GM23248 (cell line): ENCODE data around the gene SPATS2L. TPM values are rescaled to one million over a fixed set of nuclear protein-coding genes. Genes with fewer than 3 reads are reported as not detected.

ENCODE experiments used
- DNase-seq: peaks from one replicate; pipeline ENCODE4 v3.0.0-alpha.2; 2015
- H2AFZ ChIP-seq: fragments of 200-600 bp; sonication (generic); 2 replicates; pipeline ENCODE4 v1.6.1; 2016; ENCODE audit warnings: antibody characterized with exemption
- H3F3A ChIP-seq: fragments of 200-600 bp; sonication (generic); 2 replicates; pipeline ENCODE4 v1.6.1; 2016; ENCODE audit warnings: mild to moderate bottlenecking, antibody characterized with exemption, mixed run types; ENCODE audit not compliant: insufficient read depth
- H3K27ac ChIP-seq: fragments of 200-600 bp; sonication (generic); 2 replicates; pipeline ENCODE4 v1.5.1; 2016; ENCODE audit warnings: mild to moderate bottlenecking
- H3K27me3 ChIP-seq: fragments of 200-600 bp; sonication (generic); replicated peaks from 2 replicates; pipeline ENCODE4 v1.6.1; 2016; ENCODE audit warnings: mild to moderate bottlenecking; ENCODE audit not compliant: insufficient read depth
- H3K36me3 ChIP-seq: fragments of 200-600 bp; sonication (generic); 2 replicates; pipeline ENCODE4 v1.6.1; 2016; ENCODE audit warnings: low read depth, mild to moderate bottlenecking
- H3K4me1 ChIP-seq: fragments of 200-600 bp; sonication (generic); 2 replicates; pipeline ENCODE4 v1.6.1; 2016; ENCODE audit warnings: mild to moderate bottlenecking; ENCODE audit not compliant: insufficient read depth
- H3K4me2 ChIP-seq: fragments of 200-600 bp; sonication (generic); one replicate; pipeline ENCODE4 v1.6.1; 2016; ENCODE audit warnings: mild to moderate bottlenecking; ENCODE audit not compliant: unreplicated experiment
- H3K4me3 ChIP-seq: fragments of 200-600 bp; sonication (generic); 2 replicates; pipeline ENCODE4 v1.5.1; 2016; ENCODE audit warnings: mild to moderate bottlenecking
- H3K79me2 ChIP-seq: fragments of 200-600 bp; sonication (generic); 2 replicates; pipeline ENCODE4 v1.6.1; 2016; ENCODE audit warnings: mild to moderate bottlenecking; ENCODE audit not compliant: insufficient read depth
- H3K9ac ChIP-seq: fragments of 200-600 bp; sonication (generic); 2 replicates; pipeline ENCODE4 v1.6.1; 2016; ENCODE audit warnings: mild to moderate bottlenecking
- H3K9me2 ChIP-seq: fragments of 200-600 bp; sonication (generic); 2 replicates; pipeline ENCODE4 v1.6.1; 2016; ENCODE audit warnings: mixed run types, mild to moderate bottlenecking, moderate library complexity; ENCODE audit not compliant: insufficient read depth
- H3K9me3 ChIP-seq: fragments of 200-600 bp; sonication (generic); one replicate; pipeline ENCODE4 v1.6.1; 2017; ENCODE audit warnings: low read depth
- H4K20me1 ChIP-seq: fragments of 200-600 bp; sonication (generic); 2 replicates; pipeline ENCODE4 v1.6.0; 2016; ENCODE audit not compliant: insufficient read depth
- EZH2 ChIP-seq: fragments of 200-600 bp; sonication (generic); IDR thresholded peaks from 2 replicates; pipeline ENCODE4 v1.6.1; 2018; ENCODE audit warnings: antibody characterized with exemption, mild to moderate bottlenecking; ENCODE audit not compliant: insufficient read depth, poor library complexity, severe bottlenecking
- EZH2phosphoT487 ChIP-seq: fragments of 200-600 bp; sonication (generic); IDR thresholded peaks from 2 replicates; pipeline ENCODE4 v1.6.1; 2018; ENCODE audit warnings: antibody characterized with exemption, moderate library complexity, mild to moderate bottlenecking, low read depth; ENCODE audit not compliant: insufficient read depth
- WGBS, 2 experiments: methylation state at CpG; one replicate each; pipeline ENCODE4 v1.1.6; 2015 to 2017; ENCODE audit warnings: low lambda C conversion rate in 2 of 2, low coverage in 1 of 2; ENCODE audit errors: missing lambda C conversion rate in 2 of 2; 5-methylcytosine and 5-hydroxymethylcytosine counted together
- in situ Hi-C: fragments of 300-500 bp; cut with MboI; formaldehyde crosslinking; loops from 2 replicates; pipeline ENCODE4 v1.15.0; 2020
- polyA plus RNA-seq: library from polyadenylated mRNA; unstranded; fragments of >200 nt; fragmentation: Nextera tagmentation; extraction: Ambion mirVana; gene quantifications from 2 replicates; pipeline ENCODE4 v1.2.1, GENCODE V29; 2016
- total RNA-seq: library from RNA; depleted of rRNA; stranded (reverse); fragments of >200 nt; shearing (Covaris generic); gene quantifications from 2 replicates; pipeline ENCODE4 v1.2.3, GENCODE V29; 2014

Gene SPATS2L
- total and polyA plus RNA-seq, 2 experiments from 2014 or later, result 78.3 to 128 TPM

- 0 out of 2 replicates have a peak, but pooled peaks cover 3% of the 10 kb centered on the region for H3K36me3 ChIP-seq
- no peak overlapping the region for H3K9ac ChIP-seq
- 98 to 100% methylated on average over 2 of the region's 2 CpGs for WGBS, 2 experiments
- no peaks in the 10 kb centered on the region for H3K9me3 ChIP-seq
- TF ChIP-seq EZH2phosphoT487, result no peak
- TF ChIP-seq EZH2, result no peak
- peak; percentile 57 for DNase-seq
- no peaks in the 10 kb centered on the region for H3K27me3 ChIP-seq
- no peak overlapping the region for H2AFZ ChIP-seq
- H3K4me2 ChIP-seq, result peak overlapping the region; percentile 50
- H3K79me2 ChIP-seq, result peaks cover 86% of the 10 kb centered on the region
- peak overlapping the region; percentile 53 for H3K27ac ChIP-seq
- in situ Hi-C loops, result no loop called here
- H3F3A ChIP-seq, result peaks cover 49% of the 10 kb centered on the region
- H4K20me1 ChIP-seq, result no peaks in the 10 kb centered on the region
- peaks cover 34% of the 10 kb centered on the region for H3K4me1 ChIP-seq
- no peaks in the 10 kb centered on the region; the same call in none of the 2 replicates for H3K9me2 ChIP-seq
- H3K4me3 ChIP-seq, result no peak overlapping the region
These were observed 90.3 kb downstream of the SPATS2L start for GRCh38 chr2:200396781-200397242.

- H3K36me3 ChIP-seq, result 0 out of 2 replicates have a peak, but pooled peaks cover 3% of the 10 kb centered on the region
- H3K79me2 ChIP-seq, result peaks cover 86% of the 10 kb centered on the region
- TF ChIP-seq EZH2phosphoT487 (no peak), EZH2 (no peak)
- no peaks in the 10 kb centered on the region for H3K27me3 ChIP-seq
- no peak overlapping the region for H3K9ac ChIP-seq
- peak overlapping the region; percentile 50 for H3K4me2 ChIP-seq
- peak; percentile 47 for DNase-seq
- H3F3A ChIP-seq, result peaks cover 49% of the 10 kb centered on the region
- no peaks in the 10 kb centered on the region for H4K20me1 ChIP-seq
- H3K9me3 ChIP-seq, result no peaks in the 10 kb centered on the region
- H3K9me2 ChIP-seq, result no peaks in the 10 kb centered on the region; the same call in none of the 2 replicates
- H3K4me1 ChIP-seq, result peaks cover 34% of the 10 kb centered on the region
- no peak overlapping the region for H3K4me3 ChIP-seq
- in situ Hi-C loops, result no loop called here
- peak overlapping the region; percentile 53 for H3K27ac ChIP-seq
- no peak overlapping the region for H2AFZ ChIP-seq
- 48 to 66% methylated on average over 4 of the region's 4 CpGs for WGBS, 2 experiments
These were observed 91.3 kb downstream of the SPATS2L start for GRCh38 chr2:200397785-200398184.

- no peaks in the 10 kb centered on the region for H3K9me3 ChIP-seq
- H3K79me2 ChIP-seq, result peaks cover 86% of the 10 kb centered on the region
- H3K4me2 ChIP-seq, result peak overlapping the region; percentile 27
- H3K27me3 ChIP-seq, result no peaks in the 10 kb centered on the region
- in situ Hi-C loops, result no loop called here
- no peaks in the 10 kb centered on the region for H4K20me1 ChIP-seq
- TF ChIP-seq EZH2phosphoT487 (no peak), EZH2 (no peak)
- 0% methylated on average over 1 of the region's 1 CpG for WGBS, 2 experiments
- H3K4me1 ChIP-seq, result peaks cover 34% of the 10 kb centered on the region
- no peaks in the 10 kb centered on the region; the same call in 1 of the 2 replicates for H3K9me2 ChIP-seq
- peak overlapping the region; percentile 53 for H3K27ac ChIP-seq
- no peak overlapping the region for H2AFZ ChIP-seq
- no peak overlapping the region for H3K4me3 ChIP-seq
- peak; percentile 74 for DNase-seq
- 0 out of 2 replicates have a peak, but pooled peaks cover 2% of the 10 kb centered on the region for H3K36me3 ChIP-seq
- H3K9ac ChIP-seq, result no peak overlapping the region
- H3F3A ChIP-seq, result peaks cover 49% of the 10 kb centered on the region
These were observed 92.6 kb downstream of the SPATS2L start for GRCh38 chr2:200399046-200399445.

GRCh38 chr2:200399636-200400035, 93.1 kb downstream of the SPATS2L start:
- peak overlapping the region; percentile 53 for H3K27ac ChIP-seq

More at GRCh38 chr2:200399636-200400035, 93.1 kb downstream of the SPATS2L start:
- WGBS, 2 experiments, result 94 to 100% methylated on average over 1 of the region's 1 CpG
- peaks cover 39% of the 10 kb centered on the region for H3K4me1 ChIP-seq
- no peak overlapping the region for H2AFZ ChIP-seq
- TF ChIP-seq EZH2phosphoT487 (no peak), EZH2 (no peak)
- no peaks in the 10 kb centered on the region for H3K9me3 ChIP-seq
- H3K27me3 ChIP-seq, result no peaks in the 10 kb centered on the region
- peaks cover 55% of the 10 kb centered on the region for H3F3A ChIP-seq
- H3K9ac ChIP-seq, result no peak overlapping the region
- no peak overlapping the region for H3K4me3 ChIP-seq
- H4K20me1 ChIP-seq, result no peaks in the 10 kb centered on the region
- in situ Hi-C loops, result no loop called here
- H3K4me2 ChIP-seq, result no peak overlapping the region
- H3K9me2 ChIP-seq, result no peaks in the 10 kb centered on the region; the same call in 1 of the 2 replicates
- H3K79me2 ChIP-seq, result peaks cover 86% of the 10 kb centered on the region
- no peak for DNase-seq
- 0 out of 2 replicates have a peak, but pooled peaks cover 7% of the 10 kb centered on the region for H3K36me3 ChIP-seq
